ENCODE results near the gene CDH13. TPM values are rescaled to one million over a fixed set of nuclear protein-coding genes. Genes with fewer than 3 reads are reported as not detected.

The CDH13 gene
- total and polyA plus RNA-seq, 2 of the 8 experiments (the other 6 are each of a cell fraction or from before 2014, with no cell fraction given) = 2.3 to 2.4 TPM

GRCh38 chr16:83807710-83808572 is 1181.2 kb downstream of the CDH13 start, which contains the start of gene HSBP1 (continued):
- TF ChIP-seq RBBP5 (IDR thresholded peaks at IDR 0.05; ENCODE audit: borderline replicate concordance, low read depth, low read length) (peak; percentile 89), ASH2L (IDR thresholded peaks at IDR 0.05; ENCODE audit: low read length) (peak; percentile 81), CBX5 (IDR thresholded peaks at IDR 0.05; ENCODE audit: low read depth, low read length) (no peak), POU5F1 (IDR thresholded peaks at IDR 0.05; ENCODE audit: low read depth, low read length) (no peak), SRF (IDR thresholded peaks at IDR 0.05; ENCODE audit: low read depth, low read length) (no peak), TAF1 (IDR thresholded peaks at IDR 0.05; ENCODE audit: low read depth, low read length) (peak; percentile 73), CHD1 (IDR thresholded peaks at IDR 0.05; ENCODE audit: low read depth, low read length) (no peak), KDM4A (IDR thresholded peaks at IDR 0.05; ENCODE audit: low read depth, low read length, severe bottlenecking) (peak; percentile 66), CHD2 (IDR thresholded peaks at IDR 0.05; ENCODE audit: low read length) (peak; percentile 98), CTCF (IDR thresholded peaks at IDR 0.05; ENCODE audit: control extremely low read depth in 1 of 3, insufficient read depth in 1 of 3, low read depth in 1 of 3, low read length in 3 of 3) (no peak), RNF2 (IDR thresholded peaks at IDR 0.05; ENCODE audit: borderline replicate concordance, low read depth, low read length, missing control alignments, poor library complexity, severe bottlenecking) (no peak), EP300 (IDR thresholded peaks at IDR 0.05; ENCODE audit: borderline replicate concordance in 1 of 2, low read depth in 2 of 2, low read length in 2 of 2) (no peak), KDM1A (IDR thresholded peaks at IDR 0.05; ENCODE audit: borderline replicate concordance, low read length) (no peak), SP1 (IDR thresholded peaks at IDR 0.05; ENCODE audit: low read depth, low read length) (no peak), SAP30 (IDR thresholded peaks at IDR 0.05; ENCODE audit: insufficient read depth, insufficient replicate concordance, low read length) (no peak), ZNF274 (IDR thresholded peaks at IDR 0.05; ENCODE audit: borderline replicate concordance, extremely low read depth, low read length) (no peak), KDM5A (IDR thresholded peaks at IDR 0.05; ENCODE audit: low read length) (no peak), RXRA (IDR thresholded peaks at IDR 0.05; ENCODE audit: insufficient read depth, low read depth, low read length) (no peak), PHF8 (conservative IDR thresholded peaks at IDR 0.05; ENCODE audit: low read depth, low read length) (peak; percentile 85), SIN3A (conservative IDR thresholded peaks at IDR 0.05 in 1 of 2, IDR thresholded peaks at IDR 0.05 in 1 of 2; ENCODE audit: low read depth in 1 of 2, low read length in 2 of 2) (peak in 1 of 2 experiments; percentile 58; a peak in 1 of 4 replicates)
